ENCODE measurements around the gene ITPRID2.

GRCh38 chr2:181879295-181879694, 12.2 kb upstream of the ITPRID2 start:
- no peak for TF ChIP-seq CTCF (IDR thresholded peaks at IDR 0.05)
- TF ChIP-seq POLR2A (IDR thresholded peaks at IDR 0.05): no peak

Data from uterus (tissue), 2 donors.